ENCODE data around the gene COPS8. TPM values are rescaled to one million over a fixed set of nuclear protein-coding genes. Genes with fewer than 3 reads are reported as not detected.

Gene COPS8
- polyA plus RNA-seq, 3 donors: 20.5 to 39.2 (median 36.4) TPM

DNA sequence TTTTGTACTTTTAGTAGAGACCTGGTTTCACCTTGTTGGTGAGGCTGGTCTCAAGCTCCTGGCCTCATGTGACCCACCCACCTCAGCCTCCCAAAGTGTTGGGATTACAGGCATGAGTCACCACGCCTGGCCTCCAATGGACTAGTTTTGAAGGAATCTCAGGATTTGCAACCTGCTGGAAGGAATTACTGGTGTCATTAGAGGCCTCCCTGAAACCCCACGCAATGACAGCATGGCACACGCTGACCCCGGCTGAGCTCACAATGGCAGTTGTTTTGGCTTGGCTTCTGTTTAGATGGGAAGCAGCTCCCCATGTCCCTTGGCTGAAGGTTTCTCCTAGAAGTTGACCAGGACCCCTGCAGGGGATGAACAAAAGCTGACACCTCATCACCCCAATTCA, 23.1 kb upstream of the COPS8 start:
- 95% methylated on average over 3 of the region's 4 CpGs for WGBS (ENCODE audit: insufficient coverage)
- peaks cover 0 to 3% of the 10 kb centered on the region in 2 donors for H3K4me1 ChIP-seq (ENCODE audit: control insufficient read depth in 1 of 2, insufficient read depth in 2 of 2, low read length in 2 of 2)
- no peaks in the 10 kb centered on the region for H3K9me3 ChIP-seq (replicated peaks in 1 of 2; ENCODE audit: control insufficient read depth in 1 of 2, insufficient read depth in 1 of 2, low read length in 2 of 2)
- no peaks in the 10 kb centered on the region for H3K9me3 Mint-ChIP-seq
- H3K4me2 ChIP-seq (replicated peaks; ENCODE audit: extremely low read depth, low read length, poor library complexity, severe bottlenecking): no peak overlapping the region
- H3K27me3 Mint-ChIP-seq (ENCODE audit: low read depth in 3 of 3): peaks cover 0 to 4% (median 1%) of the 10 kb centered on the region in 3 donors
- intact Hi-C loops (cut with micrococcal nuclease): loop anchor here in 1 of 2 donors (5.0 kb wide), 1 partner anchor 715 kb away; no protein-coding TSS in a partner anchor
- H3K36me3 Mint-ChIP-seq: no peaks in the 10 kb centered on the region
- peaks cover 8% of the 10 kb centered on the region for H3K4me1 Mint-ChIP-seq
- H3K4me3 Mint-ChIP-seq: no peak overlapping the region
- H3K27ac Mint-ChIP-seq: no peak overlapping the region
- TF ChIP-seq, protein P1, sequence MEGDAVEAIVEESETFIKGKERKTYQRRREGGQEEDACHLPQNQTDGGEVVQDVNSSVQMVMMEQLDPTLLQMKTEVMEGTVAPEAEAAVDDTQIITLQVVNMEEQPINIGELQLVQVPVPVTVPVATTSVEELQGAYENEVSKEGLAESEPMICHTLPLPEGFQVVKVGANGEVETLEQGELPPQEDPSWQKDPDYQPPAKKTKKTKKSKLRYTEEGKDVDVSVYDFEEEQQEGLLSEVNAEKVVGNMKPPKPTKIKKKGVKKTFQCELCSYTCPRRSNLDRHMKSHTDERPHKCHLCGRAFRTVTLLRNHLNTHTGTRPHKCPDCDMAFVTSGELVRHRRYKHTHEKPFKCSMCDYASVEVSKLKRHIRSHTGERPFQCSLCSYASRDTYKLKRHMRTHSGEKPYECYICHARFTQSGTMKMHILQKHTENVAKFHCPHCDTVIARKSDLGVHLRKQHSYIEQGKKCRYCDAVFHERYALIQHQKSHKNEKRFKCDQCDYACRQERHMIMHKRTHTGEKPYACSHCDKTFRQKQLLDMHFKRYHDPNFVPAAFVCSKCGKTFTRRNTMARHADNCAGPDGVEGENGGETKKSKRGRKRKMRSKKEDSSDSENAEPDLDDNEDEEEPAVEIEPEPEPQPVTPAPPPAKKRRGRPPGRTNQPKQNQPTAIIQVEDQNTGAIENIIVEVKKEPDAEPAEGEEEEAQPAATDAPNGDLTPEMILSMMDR (IDR thresholded peaks at IDR 0.05): no peak
- no peak overlapping the region for H3K4me3 ChIP-seq (replicated peaks in 1 of 3; ENCODE audit: low read depth in 2 of 3, low read length in 3 of 3)
- no peak overlapping the region for H3K27ac ChIP-seq (ENCODE audit: low read depth in 1 of 2, low read length in 2 of 2)
- no peaks in the 10 kb centered on the region for H4K20me1 ChIP-seq (ENCODE audit: insufficient read depth, low read length)
- no peak overlapping the region for H2AFZ ChIP-seq (ENCODE audit: insufficient read depth, low read depth, low read length, poor library complexity, severe bottlenecking)
- no peak overlapping the region for H3K9ac ChIP-seq (ENCODE audit: insufficient read depth, low read length, poor library complexity, severe bottlenecking)
- DNase-seq: no peak
- H3K79me2 ChIP-seq (ENCODE audit: insufficient read depth, low read length): no peaks in the 10 kb centered on the region
- no peaks in the 10 kb centered on the region for H3K27me3 ChIP-seq (ENCODE audit: control insufficient read depth in 2 of 2, insufficient read depth in 2 of 2, low read length in 2 of 2)
- H3K36me3 ChIP-seq (replicated peaks in 1 of 2; ENCODE audit: control insufficient read depth in 1 of 2, insufficient read depth in 2 of 2, low read length in 2 of 2): no peaks in the 10 kb centered on the region

DNA sequence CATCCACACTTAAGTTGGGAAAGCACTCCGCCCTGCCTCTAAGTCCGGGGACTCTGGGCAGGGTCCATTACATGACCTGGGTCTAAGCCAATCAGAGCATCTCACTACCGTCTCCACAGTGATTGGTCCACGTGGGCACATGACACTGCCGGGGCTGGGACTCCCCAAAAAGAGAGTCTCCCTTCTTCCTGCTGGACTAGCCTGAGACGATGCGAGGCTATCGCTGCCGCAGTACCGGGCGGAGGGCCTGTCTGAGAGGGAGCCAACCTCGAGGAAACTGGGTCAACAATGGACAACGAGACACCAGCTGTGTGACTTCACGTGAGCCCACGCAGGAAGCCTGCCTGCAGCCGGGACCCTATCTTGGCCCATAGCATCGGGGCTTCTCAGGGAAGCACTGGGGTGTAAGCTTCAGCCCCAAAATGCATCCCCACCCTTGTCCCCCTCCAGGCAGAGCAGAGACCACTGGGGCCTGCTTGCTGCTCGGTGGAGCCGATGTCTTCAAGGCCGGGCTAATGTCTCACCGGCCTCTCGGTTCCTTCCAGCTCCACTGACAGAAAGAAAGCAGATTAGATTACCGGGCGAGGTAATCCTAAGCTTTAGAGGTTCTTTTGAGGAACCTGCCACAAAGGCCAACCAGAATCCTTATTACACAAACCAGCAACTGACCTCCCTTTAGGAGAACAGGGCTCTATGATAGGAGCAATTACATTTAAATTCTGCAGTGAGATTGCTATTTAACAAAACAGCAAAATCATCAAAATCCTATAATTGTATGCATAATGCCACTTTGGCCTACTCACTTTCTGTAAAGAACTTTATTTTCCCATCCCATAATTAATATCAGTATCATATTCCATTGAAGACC, 21.3 kb upstream of the COPS8 start:
- Mint-ChIP-seq H3K36me3 (no peaks in the 10 kb centered on the region), H3K27me3 (ENCODE audit: low read depth in 3 of 3) (peaks cover 0 to 5% (median 1%) of the 10 kb centered on the region in 3 donors), H3K4me3 (no peak overlapping the region), H3K4me1 (peaks cover 15% of the 10 kb centered on the region), H3K9me3 (no peaks in the 10 kb centered on the region), H3K27ac (peak overlapping the region in 2 of 7 donors; percentile 22 to 32)
- no peaks in the 10 kb centered on the region for H3K79me2 ChIP-seq (ENCODE audit: insufficient read depth, low read length)
- no peak for DNase-seq
- TF ChIP-seq, protein P1 (IDR thresholded peaks at IDR 0.05): no peak
- no peaks in the 10 kb centered on the region for H3K9me3 ChIP-seq (replicated peaks in 1 of 2; ENCODE audit: control insufficient read depth in 1 of 2, insufficient read depth in 1 of 2, low read length in 2 of 2)
- no peak overlapping the region for H3K4me3 ChIP-seq (replicated peaks in 1 of 3; ENCODE audit: low read depth in 2 of 3, low read length in 3 of 3)
- H3K27me3 ChIP-seq (ENCODE audit: control insufficient read depth in 2 of 2, insufficient read depth in 2 of 2, low read length in 2 of 2): no peaks in the 10 kb centered on the region
- 89% methylated on average over 24 of the region's 24 CpGs for WGBS (ENCODE audit: insufficient coverage)
- H2AFZ ChIP-seq (ENCODE audit: insufficient read depth, low read depth, low read length, poor library complexity, severe bottlenecking): no peak overlapping the region
- no peak overlapping the region for H3K9ac ChIP-seq (ENCODE audit: insufficient read depth, low read length, poor library complexity, severe bottlenecking)
- H3K27ac ChIP-seq (ENCODE audit: low read depth in 1 of 2, low read length in 2 of 2): no peak overlapping the region
- H3K4me2 ChIP-seq (replicated peaks; ENCODE audit: extremely low read depth, low read length, poor library complexity, severe bottlenecking): no peak overlapping the region
- no peaks in the 10 kb centered on the region for H3K36me3 ChIP-seq (replicated peaks in 1 of 2; ENCODE audit: control insufficient read depth in 1 of 2, insufficient read depth in 2 of 2, low read length in 2 of 2)
- intact Hi-C loops (cut with micrococcal nuclease): loop anchor here in 1 of 2 donors (5.0 kb wide), 1 partner anchor 717 kb away; no protein-coding TSS in a partner anchor
- no peaks in the 10 kb centered on the region for H4K20me1 ChIP-seq (ENCODE audit: insufficient read depth, low read length)
- H3K4me1 ChIP-seq (ENCODE audit: control insufficient read depth in 1 of 2, insufficient read depth in 2 of 2, low read length in 2 of 2): peaks cover 0 to 3% of the 10 kb centered on the region in 2 donors
